Stomach (tissue), 9 donors: Measurements from ENCODE around the gene CRIM1. TPM values are rescaled to one million over a fixed set of nuclear protein-coding genes. Genes with fewer than 3 reads are reported as not detected.

Source experiments
- DNase-seq, 2 donors: peaks; one replicate each; pipeline versions ENCODE4 v3.0.0 to v3.0.0-alpha.2; 2013 to 2019
- H3K27ac ChIP-seq, 5 donors: fragments of 200-600 bp in 4 of 5; sonication (generic) in 4 of 5; one replicate each; pipeline ENCODE4 v1.5.1; 2013 to 2019; ENCODE audit warnings: mild to moderate bottlenecking in 1 of 5, moderate library complexity in 1 of 5
- H3K27me3 ChIP-seq, 3 donors: fragments of 200-600 bp; sonication (generic); one replicate each; pipeline ENCODE4 v1.5.1; 2017 to 2019; ENCODE audit warnings: mixed run types in 1 of 3
- H3K36me3 ChIP-seq, 4 donors: fragments of 200-600 bp; sonication (generic); 1 replicate in 3 of 4; 2 replicates in 1 of 4; pipeline ENCODE4 v1.5.1; 2016 to 2019
- H3K4me1 ChIP-seq, 4 donors: fragments of 200-600 bp; sonication (generic); one replicate each; pipeline ENCODE4 v1.5.1; 2016 to 2019
- H3K4me3 ChIP-seq, 4 donors: fragments of 200-600 bp; sonication (generic) in 3 of 4; one replicate each; pipeline ENCODE4 v1.5.1; 2016 to 2019; ENCODE audit warnings: mild to moderate bottlenecking in 1 of 4
- H3K9me3 ChIP-seq, 4 donors: fragments of 200-600 bp; sonication (generic); one replicate each; pipeline ENCODE4 v1.5.1; 2016 to 2019
- EP300 ChIP-seq: sonication (generic); formaldehyde crosslinking; IDR thresholded peaks from one replicate; pipeline ENCODE4 v1.6.1; 2017; ENCODE audit warnings: antibody characterized with exemption
- POLR2A ChIP-seq, 4 donors: fragments of 450-650 bp; IDR thresholded peaks; one replicate each; pipeline ENCODE4 v1.6.1; 2016; ENCODE audit warnings: antibody characterized with exemption in 4 of 4, control low read depth in 2 of 4, mild to moderate bottlenecking in 1 of 4, moderate library complexity in 1 of 4
- POLR2AphosphoS5 ChIP-seq, 3 donors: sonication (generic); formaldehyde crosslinking; IDR thresholded peaks; one replicate each; pipeline ENCODE4 v1.6.1; 2016; ENCODE audit warnings: antibody characterized with exemption in 3 of 3
- WGBS, 5 donors: extraction: QIAGEN DNeasy Blood & Tissue Kit in 3 of 5; methylation state at CpG; one replicate each; pipeline versions ENCODE4 v1.1.5 to v1.1.7; 2013 to 2018; 5-methylcytosine and 5-hydroxymethylcytosine counted together
- intact Hi-C: fragments of 100-400 bp; cut with DNase I; formaldehyde crosslinking; loops from one replicate; pipeline ENCODE4 v1.15.1; 2023; ENCODE audit warnings: low total_unique reads
- polyA plus RNA-seq, 3 donors: library from polyadenylated mRNA; stranded (reverse); fragments of 200-250 nt; gene quantifications; one replicate each; pipeline ENCODE4 v1.2.3, GENCODE V29; 2013
- total RNA-seq, 5 donors: library from RNA; depleted of rRNA; stranded (reverse); fragments of >200 nt; gene quantifications; one replicate each; pipeline versions ENCODE4 v1.1.0 to v1.2.3, GENCODE V29; 2014 to 2016
- TF ChIP-seq, protein P1 (sequence below), 7 experiments: fragments of 450-650 bp in 4 of 7; fragments of 200-600 bp in 3 of 7; sonication (generic) in 3 of 7; IDR thresholded peaks; one replicate each; pipeline ENCODE4 v1.5.1; 2016 to 2019; ENCODE audit warnings: antibody characterized with exemption in 7 of 7, control low read depth in 2 of 7, mild to moderate bottlenecking in 1 of 7
- donor health status: healthy with polysubstance abuse.
- donor health status: Bipolar disorder and iron deficiency.
- donor health status: healthy.

Gene CRIM1
- total and polyA plus RNA-seq, 8 donors, result 3.1 to 158 (median 50.7) TPM

GRCh38 chr2:36573165-36573564, 217.6 kb downstream of the CRIM1 start:
- intact Hi-C loops, result no loop called here
- peaks cover 0 to 52% (median 28%) of the 10 kb centered on the region in 4 donors for H3K4me1 ChIP-seq
- no peak for TF ChIP-seq POLR2AphosphoS5 (IDR thresholded peaks at IDR 0.05)
- H3K27ac ChIP-seq, result no peak overlapping the region
- H3K9me3 ChIP-seq, result no peaks in the 10 kb centered on the region
- no peaks in the 10 kb centered on the region for H3K27me3 ChIP-seq
- no peak for DNase-seq
- H3K36me3 ChIP-seq, result peaks cover 1 to 43% (median 35%) of the 10 kb centered on the region in 4 donors
- 83 to 95% (median 90%) methylated on average over 1 of the region's 1 CpG for WGBS, 5 donors
- H3K4me3 ChIP-seq, result no peak overlapping the region

DNA sequence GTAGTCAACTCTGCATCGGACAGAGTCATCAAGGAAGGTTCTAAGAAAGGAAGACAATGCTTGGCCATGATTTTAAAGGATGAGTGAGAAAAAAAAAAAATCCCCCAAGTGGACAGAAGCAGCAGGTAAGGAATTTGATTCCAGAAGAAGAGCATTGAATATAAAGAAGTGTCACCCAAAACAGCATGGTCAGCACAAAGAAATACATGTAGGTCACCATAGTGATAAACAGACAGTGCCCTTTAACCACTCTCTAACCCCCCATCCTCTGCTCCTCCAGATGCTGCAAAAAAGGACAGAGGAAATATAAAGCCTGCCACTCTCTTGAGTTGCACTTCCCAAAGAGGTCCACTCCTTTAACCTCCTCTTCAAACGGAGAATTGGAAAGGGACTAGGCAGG, 219.0 kb downstream of the CRIM1 start:
- H3K9me3 ChIP-seq, result no peaks in the 10 kb centered on the region
- no peaks in the 10 kb centered on the region for H3K27me3 ChIP-seq
- DNase-seq, result no peak
- TF ChIP-seq POLR2A (IDR thresholded peaks at IDR 0.05), result no peak
- TF ChIP-seq POLR2AphosphoS5 (IDR thresholded peaks at IDR 0.05), result no peak
- TF ChIP-seq, protein P1, sequence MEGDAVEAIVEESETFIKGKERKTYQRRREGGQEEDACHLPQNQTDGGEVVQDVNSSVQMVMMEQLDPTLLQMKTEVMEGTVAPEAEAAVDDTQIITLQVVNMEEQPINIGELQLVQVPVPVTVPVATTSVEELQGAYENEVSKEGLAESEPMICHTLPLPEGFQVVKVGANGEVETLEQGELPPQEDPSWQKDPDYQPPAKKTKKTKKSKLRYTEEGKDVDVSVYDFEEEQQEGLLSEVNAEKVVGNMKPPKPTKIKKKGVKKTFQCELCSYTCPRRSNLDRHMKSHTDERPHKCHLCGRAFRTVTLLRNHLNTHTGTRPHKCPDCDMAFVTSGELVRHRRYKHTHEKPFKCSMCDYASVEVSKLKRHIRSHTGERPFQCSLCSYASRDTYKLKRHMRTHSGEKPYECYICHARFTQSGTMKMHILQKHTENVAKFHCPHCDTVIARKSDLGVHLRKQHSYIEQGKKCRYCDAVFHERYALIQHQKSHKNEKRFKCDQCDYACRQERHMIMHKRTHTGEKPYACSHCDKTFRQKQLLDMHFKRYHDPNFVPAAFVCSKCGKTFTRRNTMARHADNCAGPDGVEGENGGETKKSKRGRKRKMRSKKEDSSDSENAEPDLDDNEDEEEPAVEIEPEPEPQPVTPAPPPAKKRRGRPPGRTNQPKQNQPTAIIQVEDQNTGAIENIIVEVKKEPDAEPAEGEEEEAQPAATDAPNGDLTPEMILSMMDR (IDR thresholded peaks at IDR 0.05), result no peak
- no peak for TF ChIP-seq EP300
- no peak overlapping the region for H3K4me3 ChIP-seq
- peaks cover 0 to 48% (median 23%) of the 10 kb centered on the region in 4 donors for H3K4me1 ChIP-seq
- peaks cover 11 to 54% (median 49%) of the 10 kb centered on the region in 4 donors for H3K36me3 ChIP-seq
- intact Hi-C loops, result no loop called here
- 88 to 98% (median 95%) methylated on average over 2 of the region's 2 CpGs for WGBS, 5 donors
- H3K27ac ChIP-seq, result no peak overlapping the region

GRCh38 chr2:36577884-36578283, 222.3 kb downstream of the CRIM1 start:
- peak overlapping the region in 3 of 5 donors; percentile 50 to 83 (median 71) for H3K27ac ChIP-seq
- no peak overlapping the region for H3K4me3 ChIP-seq
- H3K36me3 ChIP-seq, result peaks cover 22 to 86% (median 80%) of the 10 kb centered on the region in 4 donors
- DNase-seq, result no peak
- peaks cover 0 to 23% (median 12%) of the 10 kb centered on the region in 4 donors for H3K4me1 ChIP-seq
- no peak for TF ChIP-seq POLR2AphosphoS5 (IDR thresholded peaks at IDR 0.05)
- no peak for TF ChIP-seq EP300
- TF ChIP-seq, protein P1 (IDR thresholded peaks at IDR 0.05), result no peak
- TF ChIP-seq POLR2A (IDR thresholded peaks at IDR 0.05), result no peak
- H3K27me3 ChIP-seq, result no peaks in the 10 kb centered on the region
- 43 to 67% (median 60%) methylated on average over 2 of the region's 2 CpGs for WGBS, 5 donors
- no peaks in the 10 kb centered on the region for H3K9me3 ChIP-seq
- intact Hi-C loops, result no loop called here

- no peak for TF ChIP-seq POLR2A (IDR thresholded peaks at IDR 0.05)
- TF ChIP-seq POLR2AphosphoS5 (IDR thresholded peaks at IDR 0.05), result peak in 1 of 3 donors; percentile 44
- intact Hi-C loops, result no loop called here
- DNase-seq, result peak in 1 of 2 donors; percentile 74
- Histone ChIP-seq H3K9me3 (no peaks in the 10 kb centered on the region), H3K36me3 (peaks cover 22 to 88% (median 85%) of the 10 kb centered on the region in 4 donors), H3K4me3 (peak overlapping the region in 1 of 4 donors; percentile 17), H3K27ac (peak overlapping the region in 4 of 5 donors; percentile 38 to 83 (median 60)), H3K27me3 (no peaks in the 10 kb centered on the region), H3K4me1 (peaks cover 0 to 18% (median 10%) of the 10 kb centered on the region in 4 donors)
- 38 to 65% (median 53%) methylated on average over 10 of the region's 10 CpGs for WGBS, 5 donors
Measured at GRCh38 chr2:36578343-36579296, 223.0 kb downstream of the CRIM1 start.

- Histone ChIP-seq H3K9me3 (no peaks in the 10 kb centered on the region), H3K4me1 (peaks cover 0 to 18% (median 10%) of the 10 kb centered on the region in 4 donors), H3K27me3 (no peaks in the 10 kb centered on the region), H3K4me3 (no peak overlapping the region), H3K27ac (peak overlapping the region; percentile 14 to 83 (median 52)), H3K36me3 (peaks cover 22 to 92% (median 87%) of the 10 kb centered on the region in 4 donors)
- intact Hi-C loops, result no loop called here
- no peak for DNase-seq
- TF ChIP-seq, protein P1 (IDR thresholded peaks at IDR 0.05), result no peak
- TF ChIP-seq POLR2AphosphoS5 (IDR thresholded peaks at IDR 0.05) (no peak), EP300 (no peak), POLR2A (IDR thresholded peaks at IDR 0.05) (no peak)
Measured at GRCh38 chr2:36579297-36579664, 223.7 kb downstream of the CRIM1 start.
